ENCODE data around the gene SRGAP1. TPM values are rescaled to one million over a fixed set of nuclear protein-coding genes. Genes with fewer than 3 reads are reported as not detected.
"Not testable (repeated sequence)": the region's sequence is repeated elsewhere in the genome, so short reads cannot be mapped to it uniquely, and the experiment has no call there.

The SRGAP1 gene
- total RNA-seq, 1 donor: 18.1 TPM

DNA sequence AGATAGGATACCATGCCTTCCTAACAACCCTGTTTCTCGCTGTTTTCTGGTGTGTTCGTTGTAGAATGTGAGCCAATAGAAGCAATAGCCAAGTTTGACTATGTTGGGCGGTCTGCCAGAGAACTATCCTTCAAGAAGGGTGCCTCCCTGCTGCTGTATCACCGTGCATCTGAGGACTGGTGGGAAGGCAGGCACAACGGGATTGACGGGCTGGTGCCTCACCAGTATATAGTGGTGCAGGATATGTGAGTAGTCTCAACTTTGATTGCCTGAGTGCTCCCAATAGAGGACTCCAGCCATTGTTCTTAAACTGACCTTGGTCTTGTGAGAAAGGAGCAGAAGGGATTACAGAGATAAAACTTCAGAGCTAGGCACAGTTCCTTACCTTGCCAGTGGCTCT lies 281.4 kb downstream of the SRGAP1 start:
- TF ChIP-seq, protein P1, sequence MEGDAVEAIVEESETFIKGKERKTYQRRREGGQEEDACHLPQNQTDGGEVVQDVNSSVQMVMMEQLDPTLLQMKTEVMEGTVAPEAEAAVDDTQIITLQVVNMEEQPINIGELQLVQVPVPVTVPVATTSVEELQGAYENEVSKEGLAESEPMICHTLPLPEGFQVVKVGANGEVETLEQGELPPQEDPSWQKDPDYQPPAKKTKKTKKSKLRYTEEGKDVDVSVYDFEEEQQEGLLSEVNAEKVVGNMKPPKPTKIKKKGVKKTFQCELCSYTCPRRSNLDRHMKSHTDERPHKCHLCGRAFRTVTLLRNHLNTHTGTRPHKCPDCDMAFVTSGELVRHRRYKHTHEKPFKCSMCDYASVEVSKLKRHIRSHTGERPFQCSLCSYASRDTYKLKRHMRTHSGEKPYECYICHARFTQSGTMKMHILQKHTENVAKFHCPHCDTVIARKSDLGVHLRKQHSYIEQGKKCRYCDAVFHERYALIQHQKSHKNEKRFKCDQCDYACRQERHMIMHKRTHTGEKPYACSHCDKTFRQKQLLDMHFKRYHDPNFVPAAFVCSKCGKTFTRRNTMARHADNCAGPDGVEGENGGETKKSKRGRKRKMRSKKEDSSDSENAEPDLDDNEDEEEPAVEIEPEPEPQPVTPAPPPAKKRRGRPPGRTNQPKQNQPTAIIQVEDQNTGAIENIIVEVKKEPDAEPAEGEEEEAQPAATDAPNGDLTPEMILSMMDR (IDR thresholded peaks at IDR 0.05; ENCODE audit: insufficient read depth, low read depth, low read length): no peak
- no peak for DNase-seq (ENCODE audit: low read depth)
- H3K4me3 ChIP-seq (ENCODE audit: low read depth, low read length): no peak overlapping the region

DNA sequence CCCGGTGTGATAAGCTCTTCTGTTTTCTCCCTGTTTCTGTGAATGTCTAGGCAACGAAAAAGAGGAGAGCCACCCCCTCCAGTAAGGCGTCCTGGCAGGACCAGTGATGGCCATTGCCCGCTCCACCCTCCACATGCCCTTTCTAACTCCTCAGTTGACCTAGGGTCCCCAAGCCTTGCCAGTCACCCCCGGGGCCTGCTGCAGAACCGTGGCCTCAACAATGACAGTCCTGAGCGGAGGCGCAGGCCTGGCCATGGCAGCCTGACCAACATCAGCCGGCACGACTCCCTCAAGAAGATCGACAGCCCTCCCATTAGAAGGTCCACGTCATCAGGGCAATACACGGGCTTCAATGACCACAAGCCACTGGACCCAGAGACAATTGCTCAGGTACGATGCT lies 283.3 kb downstream of the SRGAP1 start:
- no peak for DNase-seq (ENCODE audit: low read depth)
- TF ChIP-seq, protein P1 (IDR thresholded peaks at IDR 0.05; ENCODE audit: insufficient read depth, low read depth, low read length): no peak

DNA sequence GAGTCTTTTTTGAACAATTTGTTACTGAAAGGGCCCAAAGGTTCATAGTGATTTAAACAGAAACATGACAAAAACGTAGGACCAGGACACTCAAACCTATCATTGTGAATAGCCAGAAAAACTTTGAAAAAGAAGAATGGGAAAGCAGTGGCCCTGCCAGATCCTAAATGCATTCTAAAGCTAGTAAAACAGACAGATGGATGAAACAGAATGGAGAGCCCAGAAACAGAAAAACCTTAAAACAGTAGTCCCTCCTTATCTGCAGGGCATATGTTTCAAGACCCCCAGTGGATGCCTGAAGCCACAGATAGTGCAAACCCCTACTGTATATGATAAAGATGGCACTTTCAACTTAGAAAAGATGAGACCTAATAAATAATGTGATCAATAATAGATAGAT lies 283.9 kb downstream of the SRGAP1 start:
- no peak for DNase-seq (ENCODE audit: low read depth)
- TF ChIP-seq, protein P1 (IDR thresholded peaks at IDR 0.05; ENCODE audit: insufficient read depth, low read depth, low read length): no peak
- no peak overlapping the region for H3K4me3 ChIP-seq (ENCODE audit: low read depth, low read length)

More for the DNA sequence above, 283.3 kb downstream of the SRGAP1 start:
- no peak overlapping the region for H3K4me3 ChIP-seq (ENCODE audit: low read depth, low read length)

DNA sequence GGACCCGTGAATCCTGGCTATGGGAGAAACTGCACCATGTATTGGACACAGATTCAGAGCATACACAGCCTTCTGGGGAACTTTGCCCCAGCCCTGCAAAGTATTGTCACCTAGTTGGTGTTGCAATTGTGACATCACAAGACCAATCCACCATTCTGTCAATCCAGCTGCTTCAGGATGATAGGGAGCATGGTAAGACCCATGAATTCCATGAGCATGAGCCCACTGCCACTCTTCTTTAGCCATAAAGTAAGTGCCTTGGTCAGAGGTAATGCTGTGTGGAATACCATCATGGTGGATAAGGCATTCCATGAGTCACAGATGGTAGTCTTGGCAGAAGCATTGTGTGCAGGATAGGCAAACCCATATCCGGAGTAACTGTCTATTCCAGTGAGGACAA lies 286.0 kb downstream of the SRGAP1 start:
- not testable (repeated sequence) for DNase-seq (ENCODE audit: low read depth); H3K4me3 ChIP-seq (ENCODE audit: low read depth, low read length)

DNA sequence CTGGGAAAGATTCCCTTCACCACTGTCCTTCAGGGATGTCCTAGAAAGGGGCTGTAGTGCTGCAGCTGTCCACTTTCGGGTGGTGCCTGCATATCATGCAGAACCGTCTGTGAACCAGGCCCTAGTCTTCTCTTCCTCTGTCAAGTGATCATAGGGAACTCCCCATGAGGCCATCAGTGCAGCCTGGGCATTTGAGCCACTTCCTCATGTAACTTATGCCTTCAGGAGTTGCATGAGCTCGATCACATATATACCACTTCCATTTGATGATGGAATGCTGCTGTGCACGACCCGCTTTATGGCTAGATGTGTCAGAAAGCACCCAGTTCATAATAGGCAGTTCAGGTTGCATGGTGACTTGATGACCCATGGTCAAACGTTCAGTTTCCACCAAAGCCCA lies 287.0 kb downstream of the SRGAP1 start:
- DNase-seq (ENCODE audit: low read depth); H3K4me3 ChIP-seq (ENCODE audit: low read depth, low read length): not testable (repeated sequence)

DNA sequence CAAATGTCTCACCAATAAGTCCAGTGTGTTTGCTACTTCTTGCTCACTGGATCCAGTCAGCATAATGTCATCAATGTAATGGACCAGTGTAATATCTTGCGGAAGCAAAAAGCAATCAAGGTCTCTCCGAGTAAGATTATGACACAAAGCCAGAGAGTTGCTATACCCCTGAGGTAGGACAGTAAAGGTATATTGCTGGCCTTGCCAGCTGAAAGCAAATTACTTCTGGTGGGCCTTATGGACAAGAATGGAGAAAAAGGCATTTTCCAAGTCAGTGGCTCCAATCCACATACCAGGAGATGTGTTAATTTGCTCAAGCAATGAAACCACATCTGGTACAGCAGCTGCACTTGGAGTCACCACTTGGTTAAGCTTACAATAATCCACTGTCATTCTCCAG lies 288.2 kb downstream of the SRGAP1 start:
- not testable (repeated sequence) for DNase-seq (ENCODE audit: low read depth); H3K4me3 ChIP-seq (ENCODE audit: low read depth, low read length)

DNA sequence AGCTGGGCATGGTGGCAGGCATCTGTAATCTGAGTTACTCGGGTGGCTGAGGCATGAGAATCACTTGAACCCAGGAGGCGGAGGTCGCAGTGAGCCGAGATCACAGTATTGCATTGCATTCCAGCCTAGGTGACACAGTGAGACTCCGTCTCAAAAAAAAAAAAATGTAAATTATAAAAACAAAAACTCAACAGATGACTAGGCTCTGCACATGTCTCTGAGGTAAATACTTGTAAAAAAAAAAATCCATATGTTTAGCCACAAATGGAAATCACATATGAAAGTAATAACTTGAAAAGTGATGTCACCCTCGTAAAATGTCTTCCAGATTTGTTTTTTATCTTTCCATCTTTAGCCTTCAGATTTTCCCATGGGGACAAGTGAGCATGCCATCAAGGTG lies 292.6 kb downstream of the SRGAP1 start:
- H3K4me3 ChIP-seq (ENCODE audit: low read depth, low read length): no peak overlapping the region
- TF ChIP-seq, protein P1 (IDR thresholded peaks at IDR 0.05; ENCODE audit: insufficient read depth, low read depth, low read length): no peak
- DNase-seq (ENCODE audit: low read depth): peak; percentile 47

DNA sequence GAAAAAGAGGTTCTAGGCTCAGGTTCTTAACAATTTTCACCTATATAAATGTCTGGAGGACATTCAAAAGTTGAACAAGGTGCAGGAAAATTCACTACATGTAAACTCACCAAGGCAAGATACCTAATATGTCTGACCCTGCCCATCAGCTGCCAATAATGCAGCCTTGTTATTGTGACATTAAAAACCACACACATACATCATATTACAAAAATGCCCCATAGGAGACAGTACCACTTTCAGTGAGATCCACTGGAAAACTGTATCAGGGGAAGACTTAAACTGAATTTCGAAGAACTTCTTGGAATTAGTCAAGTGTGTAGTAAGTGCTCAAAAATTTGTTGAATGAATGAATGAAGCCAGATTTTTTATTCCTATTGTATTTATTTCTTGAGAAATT lies 294.5 kb downstream of the SRGAP1 start:
- TF ChIP-seq, protein P1 (IDR thresholded peaks at IDR 0.05; ENCODE audit: insufficient read depth, low read depth, low read length): no peak
- DNase-seq (ENCODE audit: low read depth): no peak
- no peak overlapping the region for H3K4me3 ChIP-seq (ENCODE audit: low read depth, low read length)

DNA sequence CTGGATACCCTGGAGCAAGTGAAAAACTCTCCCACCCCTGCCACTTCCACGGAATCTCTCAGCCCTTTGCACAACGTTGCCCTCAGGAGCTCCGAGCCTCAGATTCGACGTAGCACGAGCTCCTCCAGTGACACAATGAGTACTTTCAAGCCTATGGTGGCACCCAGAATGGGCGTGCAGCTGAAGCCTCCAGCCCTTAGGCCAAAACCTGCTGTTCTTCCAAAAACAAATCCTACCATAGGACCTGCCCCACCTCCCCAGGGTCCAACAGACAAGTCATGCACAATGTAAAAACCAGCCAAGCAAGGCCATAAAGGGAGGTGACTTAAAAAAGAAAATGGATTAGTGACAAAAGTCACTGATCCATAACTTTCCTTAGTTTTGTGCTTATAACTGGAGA lies 297.9 kb downstream of the SRGAP1 start:
- DNase-seq (ENCODE audit: low read depth): no peak
- no peak overlapping the region for H3K4me3 ChIP-seq (ENCODE audit: low read depth, low read length)
- TF ChIP-seq, protein P1 (IDR thresholded peaks at IDR 0.05; ENCODE audit: insufficient read depth, low read depth, low read length): no peak

All from fibroblast of villous mesenchyme (primary cell).